HepG2 (cell line): ENCODE data around the gene RNASE13. TPM values are rescaled to one million over a fixed set of nuclear protein-coding genes. Genes with fewer than 3 reads are reported as not detected.

ENCODE experiments used
- ATAC-seq: fragments of 200-7000 bp; cut with Tn5 transposase; 3 replicates; pipeline ENCODE4 v1.9.1; 2020; ENCODE audit warnings: mild to moderate bottlenecking, moderate library complexity
- BruUV-seq: library from RNA; stranded (reverse); fragments of 400-500 nt; replicated peaks from 2 replicates; lab custom pipeline; 2021; lab: Mats Ljungman, UMichigan
- CTCF ChIA-PET: fragments of 300-600 bp; formaldehyde crosslinking; extraction: SDS; loops from one replicate; lab custom pipeline; 2021; ENCODE audit warnings: low total read pairs, inconsistent platforms, low intra/inter-chr PET ratio; lab: Yijun Ruan, JAX
- POLR2A ChIA-PET: fragments of 350-600 bp; sonication (Branson Sonifier 250); formaldehyde crosslinking; loops from one replicate; lab custom pipeline; 2020; ENCODE audit warnings: antibody characterized with exemption, inconsistent platforms; lab: Yijun Ruan, JAX
- DNase-seq: peaks from one replicate; pipeline ENCODE4 v3.0.0-alpha.2; 2015; ENCODE audit warnings: low spot score
- FAIRE-seq: peaks from 3 replicates; lab custom pipeline; 2011; peaks lifted over from hg19 to GRCh38; lab: Jason Lieb, UNC
- H2AFZ ChIP-seq: one replicate; pipeline ENCODE4 v1.6.1; 2011; ENCODE audit warnings: low read length, inconsistent platforms
- H3K27ac ChIP-seq: fragments of 300-600 bp; 3 replicates; pipeline ENCODE4 v1.8.0; 2011; ENCODE audit warnings: mixed run types, mild to moderate bottlenecking, mixed read lengths, low read length, inconsistent platforms; ENCODE audit not compliant: insufficient read depth; ENCODE audit errors: extremely low read length
- H3K27me3 ChIP-seq, 2 experiments: fragments of 200-600 bp in 1 of 2; 2 replicates in 1 of 2; 3 replicates in 1 of 2; pipeline versions ENCODE4 v1.6.0 to v1.8.0; 2011; ENCODE audit warnings: low read length in 2 of 2, mild to moderate bottlenecking in 2 of 2, moderate library complexity in 2 of 2, inconsistent platforms in 1 of 2; ENCODE audit not compliant: insufficient read depth in 2 of 2, control insufficient read depth in 1 of 2
- H3K36me3 ChIP-seq, 2 experiments: fragments of 200-600 bp in 1 of 2; replicated peaks in 1 of 2; 2 replicates in 1 of 2; 3 replicates in 1 of 2; pipeline versions ENCODE4 v1.5.1 to v1.8.0; 2011; ENCODE audit warnings: low read length in 2 of 2, inconsistent platforms in 1 of 2; ENCODE audit not compliant: insufficient read depth in 2 of 2, control insufficient read depth in 1 of 2
- H3K4me1 ChIP-seq: 2 replicates; pipeline ENCODE4 v1.5.1; 2012; ENCODE audit warnings: low read length, inconsistent platforms; ENCODE audit not compliant: insufficient read depth
- H3K4me2 ChIP-seq: 2 replicates; pipeline ENCODE4 v1.6.0; 2011; ENCODE audit warnings: low read depth, low read length, inconsistent platforms
- H3K4me3 ChIP-seq, 3 experiments: fragments of 200-600 bp in 1 of 3; sonication (generic), shearing (Covaris generic) in 1 of 3; replicated peaks in 1 of 3; 2 replicates each; pipeline ENCODE4 v1.5.1; 2011 to 2016; ENCODE audit warnings: low read length in 3 of 3, inconsistent platforms in 2 of 3, low read depth in 2 of 3, mild to moderate bottlenecking in 2 of 3, control low read depth in 1 of 3, mixed read lengths in 1 of 3; ENCODE audit not compliant: insufficient read depth in 1 of 3
- H3K79me2 ChIP-seq: one replicate; pipeline ENCODE4 v1.6.1; 2011; ENCODE audit warnings: low read length, inconsistent platforms; ENCODE audit not compliant: insufficient read depth
- H3K9ac ChIP-seq: 2 replicates; pipeline ENCODE4 v1.6.0; 2011; ENCODE audit warnings: mild to moderate bottlenecking, low read depth, low read length, inconsistent platforms; ENCODE audit not compliant: insufficient read depth
- H3K9me3 ChIP-seq: 2 replicates; pipeline ENCODE4 v1.5.1; 2012; ENCODE audit warnings: mild to moderate bottlenecking, low read length
- H4K20me1 ChIP-seq: 2 replicates; pipeline ENCODE4 v1.6.0; 2011; ENCODE audit warnings: inconsistent platforms, mild to moderate bottlenecking, low read length, moderate library complexity; ENCODE audit not compliant: insufficient read depth
- EEA1 ChIP-seq: sonication (generic); formaldehyde crosslinking; IDR thresholded peaks from 2 replicates; pipeline ENCODE4 v1.5.1; 2020; ENCODE audit warnings: mild to moderate bottlenecking, missing genetic modification reagents, borderline replicate concordance
- NR3C1 ChIP-seq: sonication (generic); formaldehyde crosslinking; IDR thresholded peaks from 2 replicates; pipeline ENCODE4 v1.4.0; 2020; ENCODE audit warnings: missing genetic modification reagents
- POLR2A ChIP-seq, 2 experiments: IDR thresholded peaks; 2 replicates each; pipeline ENCODE4 v1.6.1; 2011; ENCODE audit warnings: low read depth in 2 of 2, low read length in 2 of 2, mild to moderate bottlenecking in 1 of 2, moderate library complexity in 1 of 2; ENCODE audit not compliant: insufficient read depth in 1 of 2
- RBM22 ChIP-seq: fragments of 200-400 bp; formaldehyde crosslinking; optimal IDR thresholded peaks from 2 replicates; pipeline ENCODE3; 2017; ENCODE audit warnings: mild to moderate bottlenecking, low read length, moderate library complexity
- ZNF510 ChIP-seq: sonication (generic); formaldehyde crosslinking; IDR thresholded peaks from 2 replicates; pipeline ENCODE4 v1.4.0; 2020; ENCODE audit warnings: low read depth, mild to moderate bottlenecking, missing genetic modification reagents
- WGBS: methylation state at CpG from one replicate; pipeline ENCODE4 v1.1.6; 2017; ENCODE audit warnings: low lambda C conversion rate; 5-methylcytosine and 5-hydroxymethylcytosine counted together
- in situ Hi-C: cut with HindIII; loops from 2 replicates; pipeline ENCODE4 v1.10.0; 2017; ENCODE audit warnings: low pct_unique_long_range_greater_than_20kb; ENCODE audit not compliant: extremely low pct_ligation_motif_present
- intact Hi-C: fragments of 100-400 bp; cut with micrococcal nuclease; formaldehyde crosslinking; loops from one replicate; pipeline ENCODE4 v1.10.0; 2022; ENCODE audit not compliant: unreplicated experiment
- polyA plus RNA-seq, 8 experiments: library from polyadenylated mRNA; depleted of rRNA in 3 of 8; stranded (reverse) in 7 of 8; unstranded in 1 of 8; fragments of >200 nt; fragmentation: Illumina TruSeq in 4 of 8; extraction: Trizol in 4 of 8; gene quantifications; 2 replicates each; pipeline versions ENCODE4 v1.2.1 to v1.2.3, GENCODE V29; 2011 to 2016; ENCODE audit warnings: low read depth in 4 of 8, missing spikeins in 1 of 8, mixed read lengths in 1 of 8; ENCODE audit not compliant: insufficient read depth in 1 of 8
- total RNA-seq, 5 experiments: library from RNA; depleted of rRNA; stranded (reverse); fragments of >200 nt; fragmentation: Illumina TruSeq; extraction: Trizol; gene quantifications; 2 replicates each; pipeline ENCODE4 v1.2.3, GENCODE V29; 2016; ENCODE audit warnings: low read depth in 1 of 5
- TF ChIP-seq, protein P1 (sequence below): sonication (generic); formaldehyde crosslinking; IDR thresholded peaks from 2 replicates; pipeline ENCODE4 v1.8.1; 2023; ENCODE audit warnings: missing genetic modification reagents, inconsistent platforms, borderline replicate concordance

The RNASE13 gene
- total and polyA plus RNA-seq, 2 of the 13 experiments (the other 11 are each of a cell fraction or from before 2014, with no cell fraction given): 1.0 TPM; not detected in 1

GRCh38 chr14:21016413-21017190, 18.0 kb downstream of the RNASE13 start:
- H3K4me2 ChIP-seq: no peak overlapping the region
- TF ChIP-seq POLR2A (IDR thresholded peaks at IDR 0.05; ENCODE audit: insufficient read depth in 1 of 2, low read depth in 2 of 2, low read length in 2 of 2) (0 out of 4 replicates have a peak, but pooled peaks of 1 of the 2 experiments have one; percentile 22), RBM22 (no peak), NR3C1 (CRISPR knock-in tag) (no peak)
- TF ChIP-seq, protein P1, sequence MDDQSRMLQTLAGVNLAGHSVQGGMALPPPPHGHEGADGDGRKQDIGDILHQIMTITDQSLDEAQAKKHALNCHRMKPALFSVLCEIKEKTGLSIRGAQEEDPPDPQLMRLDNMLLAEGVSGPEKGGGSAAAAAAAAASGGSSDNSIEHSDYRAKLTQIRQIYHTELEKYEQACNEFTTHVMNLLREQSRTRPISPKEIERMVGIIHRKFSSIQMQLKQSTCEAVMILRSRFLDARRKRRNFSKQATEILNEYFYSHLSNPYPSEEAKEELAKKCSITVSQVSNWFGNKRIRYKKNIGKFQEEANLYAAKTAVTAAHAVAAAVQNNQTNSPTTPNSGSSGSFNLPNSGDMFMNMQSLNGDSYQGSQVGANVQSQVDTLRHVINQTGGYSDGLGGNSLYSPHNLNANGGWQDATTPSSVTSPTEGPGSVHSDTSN: no peak
- intact Hi-C loops (no loop called here), in situ Hi-C loops (loop anchor here (5.0 kb wide), 1 partner anchor 86 kb away; the partner anchor contains the start of gene TMEM253)
- ATAC-seq (no peak), DNase-seq (no peak), FAIRE-seq (no peak)
- H3K9ac ChIP-seq: no peak overlapping the region
- no peaks in the 10 kb centered on the region for H3K79me2 ChIP-seq
- no peak overlapping the region for H2AFZ ChIP-seq
- 91% methylated on average over 9 of the region's 9 CpGs for WGBS
- H3K9me3 ChIP-seq: no peaks in the 10 kb centered on the region
- no peak overlapping the region for H3K4me3 ChIP-seq
- no peaks in the 10 kb centered on the region for H4K20me1 ChIP-seq
- no peak overlapping the region for H3K27ac ChIP-seq
- CTCF ChIA-PET: interaction anchor here (2.8 to 7.1 kb wide), 4 partner anchors 22 to 90 kb away, joined by 31 to 174 read pairs (median 72); partner anchors contain the start of gene ARHGEF40
- POLR2A ChIA-PET: interaction anchor here (1.5 to 8.0 kb wide), 5 partner anchors 23 to 58 kb away, joined by 4 to 112 read pairs (median 8); partner anchors contain the start of gene ARHGEF40
- peaks cover 31 to 44% of the 10 kb centered on the region in 2 experiments for H3K36me3 ChIP-seq
- H3K27me3 ChIP-seq: peaks cover 0 to 2% of the 10 kb centered on the region in 2 experiments; a peak in 1 of 5 replicates
- H3K4me1 ChIP-seq: peaks cover 21% of the 10 kb centered on the region
- no TSS peak for BruUV-seq

GRCh38 chr14:21015312-21015711, 19.3 kb downstream of the RNASE13 start:
- WGBS: 94% methylated on average over 6 of the region's 6 CpGs
- peaks cover 30% of the 10 kb centered on the region for H3K4me1 ChIP-seq
- H3K4me2 ChIP-seq: no peak overlapping the region
- no peak overlapping the region for H3K9ac ChIP-seq
- ATAC-seq (no peak), FAIRE-seq (no peak), DNase-seq (no peak)
- in situ Hi-C loops: loop anchor here (5.0 kb wide), 1 partner anchor 87 kb away; the partner anchor contains the start of gene TMEM253
- no peak overlapping the region for H2AFZ ChIP-seq
- H3K27ac ChIP-seq: no peak overlapping the region
- peaks cover 0 to 3% of the 10 kb centered on the region in 2 experiments; a peak in 1 of 5 replicates for H3K27me3 ChIP-seq
- peaks cover 20 to 31% of the 10 kb centered on the region in 2 experiments; a peak in 4 of 5 replicates for H3K36me3 ChIP-seq
- no peak overlapping the region for H3K4me3 ChIP-seq
- CTCF ChIA-PET: interaction anchor here (0.9 to 7.1 kb wide), 12 partner anchors 10 to 122 kb away, joined by 4 to 174 read pairs (median 10); partner anchors contain the start of genes ARHGEF40 and RNASE8
- H3K79me2 ChIP-seq: no peaks in the 10 kb centered on the region
- no peaks in the 10 kb centered on the region for H3K9me3 ChIP-seq
- intact Hi-C loops: no loop called here
- no TSS peak for BruUV-seq
- 0 out of 2 replicates have a peak, but pooled peaks have one; percentile 74 for TF ChIP-seq ZNF510
- no peak for TF ChIP-seq EEA1 (CRISPR knock-in tag)
- H4K20me1 ChIP-seq: no peaks in the 10 kb centered on the region
- POLR2A ChIA-PET: interaction anchor here (1.0 to 8.0 kb wide), 24 partner anchors 9 to 92 kb away, joined by 3 to 112 read pairs (median 8); partner anchors contain the start of genes ARHGEF40 and NDRG2
